Smooth muscle cell (in vitro differentiated cells): ENCODE measurements around the gene GCNT1. TPM values are rescaled to one million over a fixed set of nuclear protein-coding genes. Genes with fewer than 3 reads are reported as not detected.

Source experiments
- DNase-seq: peaks from one replicate; lab custom pipeline; 2025; ENCODE audit not compliant: unreplicated experiment; lab: John Stamatoyannopoulos, UW
- H2AFZ ChIP-seq: fragments of 200-600 bp; sonication (generic); 2 replicates; pipeline ENCODE4 v1.6.0; 2016; ENCODE audit warnings: antibody characterized with exemption, low read depth, mild to moderate bottlenecking
- H3F3A ChIP-seq: fragments of 200-600 bp; sonication (generic); 2 replicates; pipeline ENCODE4 v1.6.0; 2017; ENCODE audit warnings: antibody characterized with exemption, low read depth
- H3K27ac ChIP-seq: fragments of 200-600 bp; sonication (generic); 2 replicates; pipeline ENCODE4 v1.5.1; 2016; ENCODE audit warnings: low read depth, mild to moderate bottlenecking
- H3K27me3 ChIP-seq: fragments of 200-600 bp; sonication (generic); 2 replicates; pipeline ENCODE4 v1.6.1; 2016; ENCODE audit warnings: low read depth, mild to moderate bottlenecking
- H3K36me3 ChIP-seq: fragments of 200-600 bp; sonication (generic); 2 replicates; pipeline ENCODE4 v1.5.1; 2016; ENCODE audit warnings: low read depth
- H3K4me1 ChIP-seq: fragments of 200-600 bp; sonication (generic); 2 replicates; pipeline ENCODE4 v1.5.1; 2016; ENCODE audit warnings: low read depth
- H3K4me2 ChIP-seq: fragments of 200-600 bp; sonication (generic); 2 replicates; pipeline ENCODE4 v1.6.0; 2016; ENCODE audit warnings: mild to moderate bottlenecking
- H3K4me3 ChIP-seq: fragments of 200-600 bp; sonication (generic); 2 replicates; pipeline ENCODE4 v1.5.1; 2016; ENCODE audit warnings: mild to moderate bottlenecking
- H3K79me2 ChIP-seq: fragments of 200-600 bp; sonication (generic); 2 replicates; pipeline ENCODE4 v1.6.0; 2016; ENCODE audit warnings: low read depth, mild to moderate bottlenecking
- H3K9ac ChIP-seq: fragments of 200-600 bp; sonication (generic); 2 replicates; pipeline ENCODE4 v1.6.0; 2016; ENCODE audit warnings: low read depth
- H3K9me3 ChIP-seq: fragments of 200-600 bp; sonication (generic); replicated peaks from 2 replicates; pipeline ENCODE4 v1.5.1; 2016; ENCODE audit warnings: low read depth
- H4K20me1 ChIP-seq: fragments of 200-600 bp; sonication (generic); 2 replicates; pipeline ENCODE4 v1.6.0; 2016; ENCODE audit warnings: low read depth
- CTCF ChIP-seq: fragments of 200-600 bp; sonication (generic); IDR thresholded peaks from 2 replicates; pipeline ENCODE4 v1.5.1; 2017; ENCODE audit warnings: borderline replicate concordance, mild to moderate bottlenecking, antibody characterized with exemption; ENCODE audit not compliant: insufficient read depth, poor library complexity, severe bottlenecking
- WGBS: methylation state at CpG from one replicate; pipeline ENCODE4 v1.1.7; 2016; ENCODE audit warnings: low lambda C conversion rate; 5-methylcytosine and 5-hydroxymethylcytosine counted together
- polyA plus RNA-seq: library from polyadenylated mRNA; unstranded; fragments of >200 nt; fragmentation: Nextera tagmentation; extraction: Ambion mirVana; gene quantifications from 2 replicates; pipeline ENCODE4 v1.2.1, GENCODE V29; 2016
- total RNA-seq: library from RNA; depleted of rRNA; stranded (reverse); fragments of >200 nt; gene quantifications from 2 replicates; pipeline ENCODE4 v1.2.3, GENCODE V29; 2014

GCNT1 gene
- total and polyA plus RNA-seq, 2 experiments from 2014 or later: 4.9 to 7.1 TPM

DNA sequence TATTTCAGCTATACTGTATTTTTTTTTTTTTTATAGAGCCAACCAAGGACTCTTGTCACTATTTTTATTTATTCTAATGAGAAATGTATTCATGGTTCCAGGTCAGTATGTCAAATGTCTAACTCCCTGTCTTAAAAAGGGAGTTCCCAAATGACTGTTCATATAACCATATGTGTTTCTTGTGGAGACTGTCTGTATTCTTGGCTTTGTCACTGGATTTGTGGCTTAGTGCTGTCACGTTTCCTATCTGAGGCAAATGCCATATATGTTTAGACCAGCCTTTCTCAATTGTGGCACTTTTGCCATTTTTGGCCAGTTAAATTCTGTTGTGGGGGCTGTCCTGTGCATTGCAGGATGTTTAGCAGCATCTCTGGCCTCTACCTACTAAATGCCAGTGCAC, 3.1 kb downstream of the GCNT1 start:
- TF ChIP-seq CTCF: no peak
- peak overlapping the region; percentile 12 for H3K4me3 ChIP-seq

DNA sequence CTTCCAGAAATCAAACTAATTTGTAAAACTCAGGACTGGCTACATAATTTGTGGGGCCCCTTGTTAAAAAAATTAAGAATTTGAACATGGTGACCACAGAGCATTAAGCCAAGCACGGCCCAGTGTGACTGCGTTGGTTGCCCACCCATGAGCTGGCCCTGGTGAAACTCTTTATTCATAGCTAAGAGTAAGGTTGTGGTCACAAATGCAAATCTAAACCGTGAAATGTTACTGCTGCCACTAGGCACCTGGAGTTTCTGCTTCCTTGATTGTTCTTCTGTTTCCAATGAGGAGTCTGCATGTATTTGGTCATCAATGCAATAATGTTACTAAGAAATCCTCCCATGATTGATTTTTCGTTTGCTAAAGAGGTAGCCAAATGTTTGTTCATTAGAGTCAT, 4.2 kb downstream of the GCNT1 start:
- 94% methylated on average over 4 of the region's 4 CpGs for WGBS
- Histone ChIP-seq H3K27ac (no peak overlapping the region), H3K9me3 (no peaks in the 10 kb centered on the region), H3K4me3 (no peak overlapping the region), H3K27me3 (no peaks in the 10 kb centered on the region), H4K20me1 (peaks cover 4% of the 10 kb centered on the region), H3K9ac (no peak overlapping the region), H2AFZ (no peak overlapping the region), H3F3A (no peaks in the 10 kb centered on the region), H3K4me1 (peaks cover 7% of the 10 kb centered on the region), H3K36me3 (no peaks in the 10 kb centered on the region), H3K79me2 (peaks cover 7% of the 10 kb centered on the region), H3K4me2 (no peak overlapping the region)
- DNase-seq: no peak
- no peak for TF ChIP-seq CTCF

More for the DNA sequence above, 3.1 kb downstream of the GCNT1 start:
- Histone ChIP-seq H2AFZ (no peak overlapping the region), H3K27me3 (no peaks in the 10 kb centered on the region), H3K4me2 (no peak overlapping the region), H3K27ac (no peak overlapping the region), H3K36me3 (no peaks in the 10 kb centered on the region), H4K20me1 (no peaks in the 10 kb centered on the region), H3K9ac (no peak overlapping the region), H3K79me2 (peaks cover 7% of the 10 kb centered on the region), H3F3A (no peaks in the 10 kb centered on the region), H3K4me1 (peaks cover 7% of the 10 kb centered on the region), H3K9me3 (no peaks in the 10 kb centered on the region)
- DNase-seq: no peak
- WGBS: 50% methylated on average over 1 of the region's 1 CpG

GRCh38 chr9:76464706-76465105, 5.7 kb downstream of the GCNT1 start:
- no peak for DNase-seq
- H3K27me3 ChIP-seq: no peaks in the 10 kb centered on the region
- no peak overlapping the region for H3K4me3 ChIP-seq
- H3K4me2 ChIP-seq: no peak overlapping the region
- peaks cover 6% of the 10 kb centered on the region for H4K20me1 ChIP-seq
- H3K36me3 ChIP-seq: no peaks in the 10 kb centered on the region
- H2AFZ ChIP-seq: no peak overlapping the region
- TF ChIP-seq CTCF: no peak
- peaks cover 7% of the 10 kb centered on the region for H3K79me2 ChIP-seq
- H3K4me1 ChIP-seq: peaks cover 3% of the 10 kb centered on the region
- 96% methylated on average over 1 of the region's 1 CpG for WGBS
- H3K27ac ChIP-seq: no peak overlapping the region
- no peaks in the 10 kb centered on the region for H3F3A ChIP-seq
- no peak overlapping the region for H3K9ac ChIP-seq
- H3K9me3 ChIP-seq: no peaks in the 10 kb centered on the region
